GM18909 (cell line): ENCODE data around the gene CISD2.
"Not testable (repeated sequence)": the region's sequence is repeated elsewhere in the genome, so short reads cannot be mapped to it uniquely, and the experiment has no call there.

Source experiments
- ATAC-seq: cut with Tn5 transposase; IDR thresholded peaks from one replicate; pipeline ENCODE4 v1.9.1; 2021; ENCODE audit warnings: mild to moderate bottlenecking; ENCODE audit not compliant: unreplicated experiment, poor library complexity

Gene CISD2

GRCh38 chr4:102847687-102848086, 21.1 kb upstream of the CISD2 start:
- ATAC-seq: no peak

GRCh38 chr4:102849579-102850104, 19.1 kb upstream of the CISD2 start:
- no peak for ATAC-seq

GRCh38 chr4:102850370-102850769, 18.4 kb upstream of the CISD2 start:
- no peak for ATAC-seq

GRCh38 chr4:102858828-102859464, 9.8 kb upstream of the CISD2 start:
- no peak for ATAC-seq

- ATAC-seq: no peak
These were observed 8.0 kb upstream of the CISD2 start for GRCh38 chr4:102860611-102861324.

- no peak for ATAC-seq
These were observed 6.8 kb upstream of the CISD2 start for GRCh38 chr4:102862016-102862415.

- no peak for ATAC-seq
These were observed 6.0 kb upstream of the CISD2 start for GRCh38 chr4:102862747-102863146.

GRCh38 chr4:102865327-102865726, 3.5 kb upstream of the CISD2 start:
- not testable (repeated sequence) for ATAC-seq

- ATAC-seq: no peak
These were observed 1.3 kb upstream of the CISD2 start for GRCh38 chr4:102867278-102868152.

GRCh38 chr4:102868153-102868780, 525 bp upstream of the CISD2 start:
- ATAC-seq: no peak

GRCh38 chr4:102869569-102870197, 891 bp downstream of the CISD2 start:
- peak; percentile 34 for ATAC-seq

- ATAC-seq: no peak
These were observed 3.0 kb downstream of the CISD2 start for GRCh38 chr4:102871772-102872171.

GRCh38 chr4:102877477-102878106, 8.8 kb downstream of the CISD2 start:
- ATAC-seq: not testable (repeated sequence)

- not testable (repeated sequence) for ATAC-seq
These were observed 9.6 kb downstream of the CISD2 start for GRCh38 chr4:102878349-102878748.

- ATAC-seq: no peak
These were observed 10.1 kb downstream of the CISD2 start for GRCh38 chr4:102878901-102879300.

GRCh38 chr4:102881343-102881742, 12.6 kb downstream of the CISD2 start:
- no peak for ATAC-seq

- no peak for ATAC-seq
These were observed 14.5 kb downstream of the CISD2 start for GRCh38 chr4:102883278-102883677.

- not testable (repeated sequence) for ATAC-seq
These were observed 19.8 kb downstream of the CISD2 start for GRCh38 chr4:102888570-102888969.

- ATAC-seq: not testable (repeated sequence)
These were observed 21.1 kb downstream of the CISD2 start for GRCh38 chr4:102889866-102890265.
